NCI-H2171 (cell line): ENCODE results near the gene RBBP9.
"Not testable (repeated sequence)": the region's sequence is repeated elsewhere in the genome, so short reads cannot be mapped to it uniquely, and the experiment has no call there.

Source experiments
- DNase-seq: peaks from one replicate; lab custom pipeline; 2025; lab: John Stamatoyannopoulos, UW

The RBBP9 gene

DNA sequence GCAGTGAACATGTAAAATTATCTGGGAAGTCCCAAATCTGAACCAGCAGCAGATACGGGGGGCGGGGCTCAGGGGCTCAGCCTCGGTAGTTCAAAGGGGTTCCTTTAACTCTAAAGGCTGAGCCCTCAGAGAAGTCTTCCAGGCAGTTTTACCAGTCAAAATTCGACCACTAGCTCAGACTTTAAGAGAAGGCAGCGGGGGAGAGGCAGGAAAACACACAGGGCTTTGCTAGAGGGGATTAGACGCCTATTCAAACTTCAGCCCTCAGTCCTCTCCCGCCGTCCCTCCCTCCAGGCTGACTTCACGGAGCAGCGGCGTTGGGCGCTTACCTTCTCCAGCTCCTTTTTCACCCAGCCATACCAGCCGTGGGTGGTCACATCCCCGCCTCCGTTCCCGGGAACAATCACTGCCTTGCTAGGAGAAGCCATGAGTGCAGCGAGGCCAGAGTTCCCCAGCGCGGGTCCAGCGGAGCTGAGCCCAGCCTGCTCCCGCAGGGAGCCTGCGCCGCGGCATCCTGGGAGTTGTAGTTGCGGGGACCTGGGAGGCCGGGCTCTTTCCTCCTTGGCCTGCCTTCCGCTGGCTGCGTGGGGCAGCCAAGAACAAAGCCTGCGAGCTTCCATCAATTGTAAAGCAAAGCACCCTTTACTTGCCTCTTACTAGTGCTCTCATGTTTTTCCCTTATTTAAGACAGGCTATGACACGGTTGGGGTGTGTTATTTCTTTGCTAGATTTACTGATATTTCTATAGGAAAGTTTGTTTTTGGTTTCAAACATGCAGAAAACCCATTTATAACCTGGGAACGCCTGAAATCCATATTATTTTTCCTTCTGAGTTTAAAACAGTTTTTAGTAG is at the start of gene RBBP9:
Gene RBBP9 (minus strand): TSS at position 486 of the 853 bp plus-strand sequence. CDS start 58 bp downstream, at position 428.
- peak; percentile 90 for DNase-seq

DNA sequence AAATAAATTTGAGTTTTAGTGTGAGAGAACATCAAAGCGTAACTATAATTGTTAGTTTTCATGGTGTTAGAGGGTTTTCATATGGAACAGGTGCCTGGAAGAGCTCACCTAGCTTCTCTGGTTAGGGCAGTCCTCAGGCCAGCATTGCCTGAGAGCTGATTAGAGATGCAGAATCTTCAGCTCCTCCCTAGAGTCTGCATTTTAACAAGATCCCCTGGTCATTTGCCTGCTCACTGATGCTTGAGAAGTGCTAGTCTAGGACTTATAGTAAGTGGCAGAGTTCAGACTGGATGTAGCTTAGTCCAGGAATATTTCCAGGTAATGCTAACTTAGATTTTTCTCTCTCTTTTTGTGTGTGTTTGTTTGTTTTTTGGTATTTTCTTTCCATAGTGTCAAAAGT is 48.5 kb upstream of the RBBP9 start:
- no peak for DNase-seq

DNA sequence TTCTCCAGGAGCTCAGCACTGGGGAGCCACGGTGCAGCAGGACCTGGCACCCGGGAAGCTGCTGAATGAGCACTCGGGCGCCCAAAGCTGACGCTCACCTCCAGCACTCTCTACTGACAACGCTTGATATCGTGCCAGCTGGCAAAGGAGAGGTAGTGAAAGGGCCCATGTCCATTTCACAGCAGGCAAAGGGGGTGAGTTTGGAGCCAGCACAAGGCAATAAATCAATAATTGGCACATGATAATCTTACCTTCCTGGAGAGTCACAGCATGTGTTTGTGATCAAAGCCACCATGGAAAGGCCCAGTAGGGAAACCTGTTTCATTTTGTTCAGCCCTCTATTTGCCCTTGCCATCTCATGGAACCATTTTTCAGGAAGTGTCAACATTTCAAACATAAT is 46.9 kb upstream of the RBBP9 start:
- no peak for DNase-seq

DNA sequence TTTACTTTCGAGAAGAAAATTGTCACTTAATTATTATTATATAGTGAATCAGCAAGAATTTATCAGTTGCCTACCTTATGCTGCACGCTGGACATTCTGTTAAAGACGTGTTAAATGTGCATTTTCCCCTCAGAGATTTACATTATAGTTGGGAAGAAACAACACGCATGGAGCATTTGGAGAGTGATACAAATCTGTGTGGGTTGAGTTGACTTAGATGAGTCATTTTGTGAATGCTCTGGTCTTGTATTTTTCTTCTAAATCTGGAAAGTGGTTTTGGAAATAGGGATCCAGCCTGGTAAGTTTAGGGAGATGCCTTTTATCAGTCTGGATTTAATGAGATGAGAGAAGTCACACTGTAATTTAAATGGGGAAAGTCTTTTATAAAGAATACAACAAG is 46.2 kb upstream of the RBBP9 start:
- no peak for DNase-seq

DNA sequence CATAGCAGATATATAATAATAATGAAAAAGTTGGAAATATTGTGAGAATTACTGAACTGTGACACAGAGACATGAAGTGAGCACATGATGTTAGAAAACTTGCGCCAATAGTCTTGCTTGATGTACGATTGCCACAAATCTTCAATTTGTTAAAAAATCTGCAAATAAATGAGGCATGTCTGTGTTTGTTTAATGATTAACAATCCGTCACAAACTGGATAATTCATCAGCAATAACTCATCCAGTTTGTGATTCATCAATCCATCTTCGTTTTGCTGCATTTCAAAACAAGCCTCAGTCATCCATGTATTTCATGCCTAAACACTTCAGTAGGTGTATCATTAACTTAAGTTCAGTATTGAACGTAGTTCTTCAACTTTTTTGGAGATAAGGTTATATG is 44.7 kb upstream of the RBBP9 start:
- no peak for DNase-seq

DNA sequence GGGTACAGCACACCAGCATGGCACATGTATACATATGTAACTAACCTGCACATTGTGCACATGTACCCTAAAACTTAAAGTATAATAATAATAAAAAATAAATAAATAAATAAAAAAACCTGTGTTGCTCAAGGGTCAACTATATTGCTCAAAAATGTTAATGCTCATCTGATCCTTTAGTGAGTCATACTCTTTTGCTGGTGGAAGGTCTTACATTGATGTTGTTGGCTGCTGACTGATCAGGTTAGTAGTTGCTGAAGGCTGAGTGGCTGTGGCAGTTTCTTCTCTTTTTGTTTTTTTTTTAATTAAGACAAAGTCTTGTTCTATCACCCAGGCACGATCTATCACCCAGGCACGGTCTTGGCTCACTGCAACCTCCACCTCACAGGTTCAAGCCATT is 40.6 kb upstream of the RBBP9 start:
- DNase-seq: no peak

DNA sequence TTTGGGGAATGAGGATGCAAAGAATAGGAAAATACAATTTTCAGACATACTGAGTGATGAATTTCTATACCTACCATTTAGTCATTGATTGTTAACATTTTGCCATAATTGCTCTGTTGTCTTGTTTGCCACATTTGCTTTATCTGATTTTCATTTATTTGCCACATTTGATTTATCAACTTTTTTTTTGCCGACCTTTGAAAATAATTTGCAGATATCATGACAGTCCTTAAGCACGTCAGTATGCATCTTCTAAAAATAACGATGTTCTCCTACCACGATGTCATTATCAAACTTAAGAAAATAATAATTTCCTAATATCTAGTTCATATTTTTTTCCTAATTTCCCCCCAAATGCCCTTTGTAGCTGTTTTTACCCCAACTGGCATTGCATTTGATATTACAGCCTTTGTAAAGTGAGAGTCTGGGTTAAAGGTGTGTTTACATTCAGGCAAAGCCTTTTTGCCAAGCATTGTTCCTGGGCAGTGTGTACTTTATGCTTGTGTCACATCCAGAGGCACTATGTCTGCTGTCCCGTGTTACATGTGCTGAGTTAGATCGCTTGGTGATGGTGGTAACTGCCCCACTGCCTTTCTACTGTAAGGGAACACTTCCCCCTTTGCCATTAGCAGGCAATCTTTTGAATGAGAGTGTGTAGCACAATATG is 37.1 kb upstream of the RBBP9 start:
- DNase-seq: no peak

DNA sequence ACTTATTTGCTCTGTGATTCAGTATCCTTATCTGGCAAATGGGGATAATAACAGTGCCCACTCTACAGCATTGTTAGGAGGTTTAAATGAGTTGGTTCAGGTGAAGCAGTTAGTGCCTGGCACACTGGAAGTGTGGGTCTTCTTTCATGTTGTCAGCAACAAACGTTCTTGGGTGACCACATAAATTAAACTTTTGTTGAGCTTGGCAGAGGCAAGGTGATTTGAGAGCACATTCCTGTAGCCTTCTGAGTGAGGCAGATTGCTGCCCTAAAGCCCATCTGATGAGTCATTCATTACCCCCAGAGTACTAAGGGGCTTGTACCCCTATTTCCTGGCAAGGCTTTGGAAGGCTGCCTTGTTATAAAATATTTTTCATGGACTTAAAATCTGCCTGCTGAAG is 36.5 kb upstream of the RBBP9 start:
- no peak for DNase-seq

DNA sequence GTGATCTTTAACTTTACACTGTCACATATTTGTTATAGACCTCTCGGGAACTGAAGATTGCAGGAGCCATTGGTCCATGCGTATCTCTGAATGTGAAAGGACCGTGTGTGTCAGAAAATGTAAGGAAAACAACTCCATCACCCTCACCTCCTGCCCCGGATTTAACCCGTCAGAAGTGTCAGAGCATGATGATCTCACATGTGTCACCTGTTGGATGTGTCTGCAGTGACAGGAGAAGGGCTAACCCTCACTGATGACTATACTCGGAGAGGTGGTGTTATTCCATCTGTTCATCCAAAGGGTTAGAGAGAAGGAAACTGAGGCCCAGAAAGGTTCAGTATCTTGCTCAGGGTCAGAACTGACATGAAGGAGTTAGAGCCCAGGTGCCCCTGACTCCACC is 35.6 kb upstream of the RBBP9 start:
- DNase-seq: no peak

DNA sequence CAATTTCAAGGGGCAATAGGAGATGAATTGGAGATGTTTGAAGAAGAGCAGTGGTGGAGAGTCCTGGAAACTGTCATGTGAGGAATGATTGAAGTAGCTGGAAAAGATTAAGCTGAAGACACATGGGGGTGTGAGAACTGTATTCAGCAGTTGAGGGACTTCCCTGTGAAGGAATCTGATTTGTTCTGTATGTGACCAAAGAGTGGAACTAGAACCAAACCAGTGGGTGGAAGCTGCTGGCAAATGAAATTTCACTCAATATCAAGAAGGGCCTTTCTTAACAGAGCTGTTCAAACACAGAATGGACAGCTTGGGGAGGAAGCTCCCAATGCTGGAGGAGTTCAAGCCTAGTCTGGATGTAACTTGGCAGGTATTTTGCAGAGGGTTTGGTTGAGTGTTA is 32.0 kb upstream of the RBBP9 start:
- DNase-seq: no peak

DNA sequence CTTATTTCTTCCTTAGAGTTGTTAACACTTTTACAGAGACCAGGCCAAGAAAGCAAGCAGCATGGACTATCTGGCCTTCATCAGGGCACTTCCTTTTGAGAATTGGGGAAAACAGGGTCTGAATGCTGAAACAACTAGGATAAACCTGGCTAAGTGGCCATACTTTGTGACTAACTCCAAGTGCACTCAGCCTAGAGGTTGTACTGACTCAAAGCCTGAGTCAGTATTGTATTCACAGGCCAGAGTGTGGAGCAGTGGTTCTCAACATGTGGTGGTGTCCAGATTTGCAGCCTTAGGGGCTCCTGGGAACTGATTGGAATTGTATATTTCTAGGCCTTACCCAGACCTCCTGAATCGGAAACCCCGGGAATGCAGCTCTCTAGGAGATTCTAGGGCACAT is 30.8 kb upstream of the RBBP9 start:
- no peak for DNase-seq

DNA sequence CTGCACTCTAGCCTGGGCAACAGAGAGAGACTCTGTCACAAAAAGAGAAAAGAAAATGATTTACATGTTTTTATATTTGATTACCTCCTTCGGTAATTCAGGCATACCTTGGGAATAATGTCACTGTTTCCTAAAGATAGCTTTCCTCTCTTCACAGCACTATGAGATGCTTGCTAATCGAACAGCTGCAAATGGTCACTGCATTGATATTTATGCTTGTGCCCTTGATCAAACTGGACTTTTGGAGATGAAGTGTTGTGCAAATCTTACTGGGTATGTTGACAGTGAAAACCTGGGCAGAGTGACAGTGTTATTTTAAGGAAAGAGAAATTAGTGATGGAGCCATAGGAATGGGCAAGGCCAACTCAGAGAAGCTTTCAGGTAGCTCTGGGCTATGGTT is 30.3 kb upstream of the RBBP9 start:
- no peak for DNase-seq

DNA sequence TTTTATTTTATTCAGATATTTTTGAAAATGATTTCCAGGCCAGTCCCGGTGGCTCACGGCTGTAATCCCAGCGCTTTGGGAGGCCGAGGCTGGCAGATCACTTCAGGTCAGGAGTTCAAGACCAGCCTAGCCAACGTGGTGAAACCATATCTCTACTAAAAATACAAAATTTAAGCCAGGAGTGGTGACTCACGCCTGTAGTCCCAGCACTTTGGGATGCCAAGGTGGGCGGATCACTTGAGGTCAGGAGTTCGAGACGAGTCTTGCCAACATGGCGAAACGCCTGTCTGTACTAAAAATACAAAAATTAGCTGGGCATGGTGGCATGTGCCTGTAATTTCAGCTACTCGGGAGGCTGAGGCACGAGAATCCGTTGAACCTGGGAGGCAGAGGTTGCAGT is 29.7 kb upstream of the RBBP9 start:
- DNase-seq: not testable (repeated sequence)

DNA sequence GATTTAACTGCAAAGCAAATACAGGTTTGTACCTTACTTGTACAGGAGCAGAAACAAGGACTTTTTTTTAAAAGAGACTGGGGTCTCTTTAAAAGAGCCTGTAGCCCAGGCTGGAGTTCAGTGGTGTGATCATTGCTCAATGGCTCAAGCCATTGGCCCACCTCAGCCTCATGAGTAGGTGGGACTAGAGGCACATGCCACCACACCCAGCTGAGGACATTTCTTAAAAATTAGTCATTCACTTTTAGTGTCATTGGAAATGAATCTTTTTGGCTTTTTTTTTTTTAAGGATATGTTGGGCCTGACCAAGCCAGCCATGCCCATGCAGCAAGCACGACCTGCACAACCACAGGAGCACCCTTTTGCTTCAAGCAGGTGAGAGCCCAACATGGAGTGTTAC is 27.6 kb upstream of the RBBP9 start:
- no peak for DNase-seq

DNA sequence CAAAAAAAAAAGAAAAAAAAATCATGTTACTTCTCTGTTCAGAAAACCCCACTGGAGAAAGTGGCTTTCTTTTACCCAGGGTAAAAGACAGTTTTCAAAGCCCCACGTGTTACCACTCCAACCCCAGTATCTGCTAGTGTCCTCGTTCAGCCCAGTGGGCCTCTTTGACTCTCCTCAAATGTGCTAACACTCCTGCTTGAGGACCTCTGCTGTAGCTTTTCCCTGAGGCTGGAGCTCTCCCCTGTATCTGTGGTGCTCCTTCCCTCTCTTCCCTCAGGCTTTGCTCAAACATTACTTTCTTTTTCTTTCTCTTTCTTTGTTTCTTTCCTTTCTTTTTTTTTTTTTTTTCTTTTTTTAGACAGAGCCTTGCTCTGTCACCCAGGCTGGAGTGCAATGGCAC is 26.0 kb upstream of the RBBP9 start:
- DNase-seq: no peak

DNA sequence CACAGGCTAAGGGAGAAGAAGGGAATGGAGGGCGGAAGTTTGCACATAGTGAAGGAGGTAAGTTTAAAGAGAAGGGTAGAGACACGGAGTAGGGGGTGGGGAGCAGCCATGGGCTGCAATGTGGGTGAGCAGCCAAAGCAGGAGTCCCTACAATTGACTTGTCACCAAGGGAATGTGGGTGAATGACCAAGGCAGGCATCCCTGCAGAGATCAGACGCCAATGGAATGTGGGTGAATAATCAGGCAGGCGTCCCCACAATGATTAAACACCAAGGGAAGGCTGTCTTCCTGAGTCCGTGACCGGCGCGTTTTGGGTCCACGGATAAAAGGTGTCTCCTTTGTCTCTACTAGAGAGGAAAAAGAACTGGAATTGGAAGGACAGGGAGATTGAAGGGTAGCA is 25.0 kb upstream of the RBBP9 start:
- not testable (repeated sequence) for DNase-seq

DNA sequence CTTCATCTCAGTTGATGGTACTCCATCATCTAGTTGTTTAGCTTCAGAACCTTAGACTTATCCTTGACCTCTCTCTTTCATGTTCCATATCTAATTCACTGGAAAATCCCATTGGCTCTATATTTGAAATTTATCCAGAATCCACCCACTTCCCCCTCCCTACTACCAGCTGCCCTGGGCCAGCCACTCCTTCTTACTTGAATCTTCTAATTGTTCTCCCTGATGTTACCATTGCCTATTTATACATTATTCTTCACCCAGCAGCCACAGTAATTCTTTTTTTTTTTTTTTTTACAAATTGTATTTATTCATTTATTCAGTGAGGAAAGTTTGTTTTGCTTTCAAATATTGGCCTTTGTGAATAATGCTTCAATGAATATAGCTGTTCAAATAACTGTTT is 18.9 kb upstream of the RBBP9 start:
- DNase-seq: no peak

DNA sequence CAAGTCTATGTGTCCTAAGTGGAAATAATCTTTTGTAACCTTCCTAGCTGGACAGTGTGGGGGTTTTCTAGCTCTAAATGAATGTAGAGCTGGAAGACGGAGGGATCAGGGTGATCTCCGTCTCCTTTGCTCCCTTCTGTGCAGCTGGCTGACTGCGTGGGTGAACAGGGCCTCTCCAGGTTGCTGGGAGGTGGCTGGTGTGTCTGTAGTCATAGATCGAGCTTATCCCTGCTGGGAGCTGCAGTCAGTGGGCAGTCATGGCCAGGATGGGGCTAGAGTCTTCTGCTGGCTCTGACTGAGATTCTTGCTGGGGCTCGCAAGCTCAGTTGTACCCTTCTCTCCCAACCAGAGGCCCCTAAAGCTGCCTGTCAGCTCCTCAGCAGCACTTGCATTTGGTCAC is 17.1 kb upstream of the RBBP9 start:
- DNase-seq: no peak

DNA sequence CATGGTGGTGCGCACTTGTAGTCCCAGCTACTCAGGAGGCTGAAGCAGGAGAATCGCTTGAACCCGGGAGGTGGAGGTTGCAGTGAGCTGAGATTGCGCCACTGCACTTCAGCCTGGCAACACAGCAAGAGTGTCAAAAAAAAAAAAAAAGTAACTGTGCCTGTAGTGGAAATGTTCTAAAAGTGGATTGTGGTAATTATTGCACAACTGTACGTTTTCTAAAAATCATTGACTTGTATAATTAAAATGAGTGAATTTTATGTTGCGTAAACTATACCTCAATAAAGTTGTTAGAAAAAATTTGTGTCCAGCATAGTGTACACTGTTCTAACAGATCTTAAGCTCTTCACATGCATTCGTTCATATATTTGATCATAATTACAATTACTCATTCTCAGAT is 16.2 kb upstream of the RBBP9 start:
- no peak for DNase-seq

DNA sequence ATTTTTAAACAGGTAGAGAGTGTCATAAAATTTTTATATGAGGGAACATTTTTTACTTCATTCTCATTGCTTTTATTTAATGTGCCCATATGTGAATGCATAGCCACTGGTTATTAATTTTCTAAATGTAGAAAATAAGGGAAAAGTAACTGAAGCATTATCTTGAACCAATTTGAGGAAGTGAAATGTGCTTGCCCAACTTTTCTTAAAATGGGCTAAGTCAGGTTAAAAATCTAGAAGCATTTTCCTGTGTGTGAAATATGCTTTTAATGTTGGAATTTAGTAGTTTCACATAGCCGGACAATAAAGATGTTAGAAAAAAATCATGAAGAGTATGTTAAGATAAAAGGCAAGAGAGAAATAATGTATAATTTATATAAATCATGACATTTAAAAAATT is 14.5 kb upstream of the RBBP9 start:
- DNase-seq: no peak

DNA sequence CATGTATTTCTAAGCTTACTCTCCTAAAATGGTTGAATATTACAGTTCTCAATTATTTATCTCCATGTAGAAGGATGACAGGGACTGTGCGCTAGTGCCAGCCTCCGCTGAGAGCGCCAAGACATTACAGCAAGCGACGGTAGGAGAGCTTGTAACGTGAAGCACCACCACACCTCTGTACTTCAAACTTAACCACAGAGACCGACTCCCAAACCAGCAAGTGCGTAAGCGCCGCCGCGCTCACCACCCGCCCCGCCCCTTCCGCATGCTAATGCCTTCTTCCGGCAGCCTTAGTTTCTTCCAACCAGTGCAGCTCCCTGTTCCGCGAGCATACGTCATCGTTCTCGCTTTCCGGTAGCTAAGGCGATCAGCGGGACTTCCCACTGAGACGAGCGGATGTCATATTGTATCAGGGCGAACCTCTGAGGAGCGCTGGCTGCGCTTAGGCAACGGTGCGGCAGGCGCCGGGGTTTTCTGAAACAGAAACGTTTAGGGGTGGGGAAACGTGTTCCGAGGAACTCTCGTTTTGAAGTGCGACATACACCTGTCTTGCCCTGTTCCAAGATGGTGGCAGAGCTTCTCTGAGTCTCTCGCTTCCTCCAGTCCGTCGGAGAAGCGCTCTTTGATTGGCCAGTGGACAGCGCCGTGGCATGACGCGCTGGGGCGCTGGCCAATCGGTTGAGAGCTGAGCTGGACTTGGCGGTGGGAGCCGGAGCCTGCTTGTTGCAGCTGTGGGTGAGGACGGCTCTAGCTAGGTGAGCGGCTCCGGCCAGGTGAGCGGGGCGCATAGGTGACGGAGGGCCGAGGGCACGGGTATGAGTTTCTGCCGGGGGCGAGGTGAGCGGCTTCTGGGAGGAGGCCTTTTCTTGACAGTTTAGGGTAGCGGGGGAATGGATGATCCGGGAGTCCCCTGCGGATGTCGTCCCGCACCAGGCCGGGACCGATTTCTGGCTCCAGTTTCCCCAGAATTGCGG is 10.5 kb upstream of the RBBP9 start, which contains the start of gene SEC23B:
Gene SEC23B (plus strand): TSS at position 723 of the 974 bp plus-strand sequence. CDS start 2,896 bp downstream, outside the sequence.
- DNase-seq: peak; percentile 98

DNA sequence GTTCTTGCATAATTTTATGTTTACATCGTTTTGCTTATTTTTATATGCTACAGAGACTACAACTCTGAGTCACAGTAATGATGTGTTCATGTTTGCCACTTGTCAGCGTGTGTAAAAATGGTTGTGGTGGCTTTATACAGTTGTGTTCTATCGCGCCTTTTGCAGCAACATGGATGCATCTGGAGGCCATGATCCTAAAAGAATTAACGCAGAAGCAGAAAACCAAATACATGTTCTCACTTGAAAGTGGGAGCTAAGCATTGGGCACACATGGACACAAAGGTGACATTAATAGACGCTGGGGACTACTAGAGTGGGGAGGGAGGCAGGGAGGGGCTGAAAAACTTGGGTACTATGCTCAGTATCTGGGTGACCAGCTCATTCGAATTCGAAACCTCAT is 9.7 kb upstream of the RBBP9 start:
- DNase-seq: no peak
